ENCODE results near the gene HOXA6.

- TF ChIP-seq ZNF274 (IDR thresholded peaks at IDR 0.05; ENCODE audit: insufficient read depth, insufficient read length) (no peak), MXI1 (IDR thresholded peaks at IDR 0.05; ENCODE audit: low read depth, low read length) (no peak), CEBPB (IDR thresholded peaks at IDR 0.05; ENCODE audit: borderline replicate concordance in 1 of 2, low read depth in 2 of 2, low read length in 2 of 2) (no peak), PAX5 (IDR thresholded peaks at IDR 0.05; ENCODE audit: borderline replicate concordance, low read depth, low read length) (no peak), POLR2A (IDR thresholded peaks at IDR 0.05; ENCODE audit: low read depth, low read length) (no peak), MEF2A (IDR thresholded peaks at IDR 0.05; ENCODE audit: insufficient read depth, low read depth, low read length) (no peak), SP1 (IDR thresholded peaks at IDR 0.05; ENCODE audit: low read depth, low read length) (no peak)
- TF ChIP-seq, protein P1, sequence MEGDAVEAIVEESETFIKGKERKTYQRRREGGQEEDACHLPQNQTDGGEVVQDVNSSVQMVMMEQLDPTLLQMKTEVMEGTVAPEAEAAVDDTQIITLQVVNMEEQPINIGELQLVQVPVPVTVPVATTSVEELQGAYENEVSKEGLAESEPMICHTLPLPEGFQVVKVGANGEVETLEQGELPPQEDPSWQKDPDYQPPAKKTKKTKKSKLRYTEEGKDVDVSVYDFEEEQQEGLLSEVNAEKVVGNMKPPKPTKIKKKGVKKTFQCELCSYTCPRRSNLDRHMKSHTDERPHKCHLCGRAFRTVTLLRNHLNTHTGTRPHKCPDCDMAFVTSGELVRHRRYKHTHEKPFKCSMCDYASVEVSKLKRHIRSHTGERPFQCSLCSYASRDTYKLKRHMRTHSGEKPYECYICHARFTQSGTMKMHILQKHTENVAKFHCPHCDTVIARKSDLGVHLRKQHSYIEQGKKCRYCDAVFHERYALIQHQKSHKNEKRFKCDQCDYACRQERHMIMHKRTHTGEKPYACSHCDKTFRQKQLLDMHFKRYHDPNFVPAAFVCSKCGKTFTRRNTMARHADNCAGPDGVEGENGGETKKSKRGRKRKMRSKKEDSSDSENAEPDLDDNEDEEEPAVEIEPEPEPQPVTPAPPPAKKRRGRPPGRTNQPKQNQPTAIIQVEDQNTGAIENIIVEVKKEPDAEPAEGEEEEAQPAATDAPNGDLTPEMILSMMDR (IDR thresholded peaks at IDR 0.05 in 2 of 3, conservative IDR thresholded peaks at IDR 0.05 in 1 of 3; ENCODE audit: control insufficient read depth in 2 of 3, extremely low read depth in 1 of 3, insufficient read depth in 1 of 3, low read depth in 3 of 3, low read length in 3 of 3): no peak
Measured at GRCh38 chr7:27129729-27130539, 17.6 kb downstream of the HOXA6 start.

Data from GM12878 (cell line).